ENCODE results near the gene PKDREJ. TPM values are rescaled to one million over a fixed set of nuclear protein-coding genes. Genes with fewer than 3 reads are reported as not detected.

Gene PKDREJ
- total RNA-seq, 1 donor from 2014 or later: not detected

DNA sequence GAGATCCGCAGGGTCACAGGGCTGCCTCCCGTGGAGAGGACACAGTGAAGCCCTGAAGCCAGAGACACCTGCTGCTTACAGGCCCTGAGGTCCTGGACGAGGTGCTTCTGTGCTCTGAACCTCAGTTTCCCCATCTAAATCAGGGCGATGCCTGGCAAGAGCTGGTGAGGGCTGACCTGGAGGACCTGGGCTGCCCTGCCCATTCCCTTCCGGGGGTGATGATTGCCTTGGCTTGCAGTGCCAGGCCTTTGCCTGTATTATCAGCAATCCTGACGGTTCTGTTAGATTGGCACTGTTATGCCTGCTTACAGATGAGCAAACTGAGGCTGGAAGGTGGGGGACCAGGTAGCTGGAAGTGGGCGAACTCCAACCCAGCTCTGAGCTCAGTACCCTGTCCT, 25.7 kb upstream of the PKDREJ start:
- TF ChIP-seq, protein P1, sequence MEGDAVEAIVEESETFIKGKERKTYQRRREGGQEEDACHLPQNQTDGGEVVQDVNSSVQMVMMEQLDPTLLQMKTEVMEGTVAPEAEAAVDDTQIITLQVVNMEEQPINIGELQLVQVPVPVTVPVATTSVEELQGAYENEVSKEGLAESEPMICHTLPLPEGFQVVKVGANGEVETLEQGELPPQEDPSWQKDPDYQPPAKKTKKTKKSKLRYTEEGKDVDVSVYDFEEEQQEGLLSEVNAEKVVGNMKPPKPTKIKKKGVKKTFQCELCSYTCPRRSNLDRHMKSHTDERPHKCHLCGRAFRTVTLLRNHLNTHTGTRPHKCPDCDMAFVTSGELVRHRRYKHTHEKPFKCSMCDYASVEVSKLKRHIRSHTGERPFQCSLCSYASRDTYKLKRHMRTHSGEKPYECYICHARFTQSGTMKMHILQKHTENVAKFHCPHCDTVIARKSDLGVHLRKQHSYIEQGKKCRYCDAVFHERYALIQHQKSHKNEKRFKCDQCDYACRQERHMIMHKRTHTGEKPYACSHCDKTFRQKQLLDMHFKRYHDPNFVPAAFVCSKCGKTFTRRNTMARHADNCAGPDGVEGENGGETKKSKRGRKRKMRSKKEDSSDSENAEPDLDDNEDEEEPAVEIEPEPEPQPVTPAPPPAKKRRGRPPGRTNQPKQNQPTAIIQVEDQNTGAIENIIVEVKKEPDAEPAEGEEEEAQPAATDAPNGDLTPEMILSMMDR (conservative IDR thresholded peaks at IDR 0.05; ENCODE audit: low read depth, low read length): no peak
- no peak overlapping the region for H3K4me3 ChIP-seq (ENCODE audit: low read depth, low read length)
- no peak for DNase-seq (ENCODE audit: low read depth)

DNA sequence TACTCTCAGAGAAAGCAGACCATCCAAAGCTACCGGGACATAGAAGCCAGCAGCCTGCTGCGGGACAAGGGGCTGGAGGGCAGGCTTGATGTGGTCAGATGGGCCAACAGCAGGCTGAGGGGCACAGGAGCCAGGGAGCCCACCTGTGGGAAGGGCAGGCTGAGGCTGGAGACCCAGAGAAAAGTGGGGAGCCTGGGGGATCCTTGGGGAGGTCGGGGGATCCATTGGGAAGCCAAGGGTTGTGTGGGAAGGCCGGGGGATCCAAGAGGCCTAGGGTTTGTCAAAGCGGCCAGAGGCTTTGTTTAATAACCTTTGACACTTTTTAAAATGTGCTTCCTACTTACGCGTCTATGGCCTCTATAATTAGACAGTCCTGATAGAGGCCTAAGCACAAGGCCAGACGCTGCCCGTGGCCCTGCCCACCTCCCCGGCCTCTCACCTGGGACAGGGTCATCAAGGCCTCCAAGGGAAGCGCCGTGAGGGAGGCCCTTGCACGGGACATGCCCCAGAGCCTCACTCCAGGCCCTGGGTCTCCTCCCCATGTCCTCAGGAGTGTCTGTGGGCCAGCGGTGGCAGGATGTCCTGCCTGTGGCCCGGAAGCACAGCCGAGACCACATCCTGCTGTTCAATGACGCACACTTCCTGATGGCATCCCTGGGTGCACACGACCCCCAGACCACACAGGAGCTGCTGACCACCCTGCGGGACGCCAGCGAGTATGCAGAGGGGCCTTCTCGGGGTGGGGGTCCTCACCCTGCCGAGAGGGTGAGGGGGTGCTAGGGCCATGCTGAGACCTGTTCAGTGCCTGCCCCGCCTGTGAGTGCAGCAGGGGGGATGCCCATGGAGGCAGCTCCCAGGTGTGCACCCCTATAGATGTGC, 25.0 kb upstream of the PKDREJ start:
- TF ChIP-seq, protein P1 (conservative IDR thresholded peaks at IDR 0.05; ENCODE audit: low read depth, low read length): no peak
- no peak overlapping the region for H3K4me3 ChIP-seq (ENCODE audit: low read depth, low read length)
- DNase-seq (ENCODE audit: low read depth): no peak

DNA sequence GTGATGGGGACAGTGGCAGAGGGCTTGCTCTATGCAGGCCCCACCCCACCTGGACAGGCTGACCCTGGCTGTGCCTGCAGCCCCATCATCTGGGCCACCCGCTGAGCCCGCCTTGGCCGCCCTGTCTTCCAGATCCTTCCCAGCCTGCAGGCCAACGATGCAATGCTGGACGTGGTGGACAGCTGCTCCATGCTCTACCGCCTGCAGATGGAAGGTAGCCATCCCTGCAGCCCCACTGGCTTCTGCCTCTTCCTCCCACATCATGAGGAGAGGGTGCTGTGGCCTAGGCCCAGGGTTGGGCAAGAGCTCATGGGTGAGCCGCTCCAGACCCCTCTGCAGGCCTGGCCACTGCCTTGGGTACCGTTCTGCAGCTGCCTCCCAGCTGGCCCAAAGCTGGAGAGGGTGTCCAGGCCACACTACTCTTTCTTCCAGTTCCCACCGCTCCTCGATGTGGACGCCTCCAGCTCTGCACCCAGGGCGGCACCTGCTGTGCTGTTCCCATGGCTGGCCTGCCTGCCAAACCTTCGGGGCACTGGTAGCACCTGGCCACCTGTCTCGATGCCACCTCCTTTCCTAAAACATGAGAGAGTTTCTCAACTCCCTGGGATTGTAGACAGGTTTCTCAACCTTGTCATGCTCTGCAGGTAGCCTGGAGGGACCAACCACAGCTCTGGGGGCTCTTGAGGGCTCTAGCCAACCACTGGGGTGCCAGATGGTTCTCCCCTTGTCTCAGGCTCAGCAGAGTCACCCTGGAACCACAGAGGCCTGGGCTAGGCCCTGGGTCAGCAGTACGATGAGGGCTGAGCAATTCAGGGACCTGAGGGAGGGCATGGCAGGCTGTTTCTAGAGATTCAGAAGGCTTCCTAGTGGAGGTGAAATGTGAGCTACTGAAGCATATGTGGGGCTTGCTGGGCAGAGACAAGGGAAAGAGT, 24.1 kb upstream of the PKDREJ start:
- DNase-seq (ENCODE audit: low read depth): no peak
- H3K4me3 ChIP-seq (ENCODE audit: low read depth, low read length): no peak overlapping the region
- TF ChIP-seq, protein P1 (conservative IDR thresholded peaks at IDR 0.05; ENCODE audit: low read depth, low read length): no peak

DNA sequence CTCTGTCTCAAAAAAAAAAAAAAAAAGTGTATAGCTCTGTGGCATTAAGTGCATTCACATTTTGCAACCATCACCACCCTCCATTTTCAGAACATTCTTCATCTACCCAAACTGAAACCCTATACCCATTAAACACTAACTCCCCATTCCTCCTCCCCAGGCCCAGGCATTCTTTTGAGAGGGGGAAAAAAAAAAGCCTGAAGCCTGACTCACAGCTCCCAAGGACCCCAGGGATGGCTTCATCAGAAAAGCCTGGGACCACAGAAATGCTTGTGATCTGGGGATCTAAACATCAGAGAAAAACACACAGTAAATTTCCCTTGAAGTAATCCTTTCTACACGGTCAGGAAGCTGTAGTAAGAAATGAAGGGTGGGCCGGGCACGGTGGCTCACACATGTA, 22.9 kb upstream of the PKDREJ start:
- no peak overlapping the region for H3K4me3 ChIP-seq (ENCODE audit: low read depth, low read length)
- no peak for DNase-seq (ENCODE audit: low read depth)
- TF ChIP-seq, protein P1 (conservative IDR thresholded peaks at IDR 0.05; ENCODE audit: low read depth, low read length): no peak

DNA sequence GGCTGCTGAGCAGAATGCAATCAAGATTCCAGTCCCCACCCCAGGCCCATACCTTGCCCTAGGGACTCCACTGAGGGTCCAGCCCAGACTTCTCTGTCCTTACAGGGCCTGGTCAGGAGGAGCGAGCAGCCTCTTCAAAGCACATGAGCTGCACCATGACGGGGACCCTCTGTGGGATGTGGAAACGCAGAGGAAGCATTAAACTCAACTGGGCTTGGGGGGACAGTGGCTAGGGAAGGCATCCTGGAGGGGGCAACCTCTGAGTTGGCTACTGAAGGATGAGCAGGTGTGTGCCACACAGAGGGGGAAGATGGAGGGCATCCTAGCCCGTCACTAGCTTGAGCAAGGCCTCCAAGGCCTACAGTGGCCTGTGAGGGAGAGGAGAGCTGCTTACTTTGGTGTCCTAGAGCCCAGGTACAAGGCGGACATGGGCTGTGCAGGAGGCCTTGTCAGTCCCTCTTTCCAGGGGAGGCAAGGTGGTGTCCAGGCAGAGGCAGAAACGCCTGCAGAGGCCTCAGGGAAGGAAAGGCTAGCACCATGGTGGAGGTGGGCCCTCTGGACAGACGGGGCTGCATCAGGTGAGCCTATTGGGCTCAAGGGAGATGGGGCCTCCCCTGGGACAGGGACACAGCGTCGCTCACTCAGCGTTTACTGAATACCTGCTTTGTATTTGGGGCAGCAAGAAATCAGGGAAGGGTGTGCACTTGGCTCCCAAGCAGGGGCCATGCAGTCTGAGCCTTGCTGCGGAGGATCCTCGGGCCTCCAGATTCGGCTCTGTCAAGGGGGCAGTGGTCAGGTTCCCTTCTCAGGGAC, 18.9 kb upstream of the PKDREJ start:
- DNase-seq (ENCODE audit: low read depth): no peak
- TF ChIP-seq, protein P1 (conservative IDR thresholded peaks at IDR 0.05; ENCODE audit: low read depth, low read length): no peak
- no peak overlapping the region for H3K4me3 ChIP-seq (ENCODE audit: low read depth, low read length)

DNA sequence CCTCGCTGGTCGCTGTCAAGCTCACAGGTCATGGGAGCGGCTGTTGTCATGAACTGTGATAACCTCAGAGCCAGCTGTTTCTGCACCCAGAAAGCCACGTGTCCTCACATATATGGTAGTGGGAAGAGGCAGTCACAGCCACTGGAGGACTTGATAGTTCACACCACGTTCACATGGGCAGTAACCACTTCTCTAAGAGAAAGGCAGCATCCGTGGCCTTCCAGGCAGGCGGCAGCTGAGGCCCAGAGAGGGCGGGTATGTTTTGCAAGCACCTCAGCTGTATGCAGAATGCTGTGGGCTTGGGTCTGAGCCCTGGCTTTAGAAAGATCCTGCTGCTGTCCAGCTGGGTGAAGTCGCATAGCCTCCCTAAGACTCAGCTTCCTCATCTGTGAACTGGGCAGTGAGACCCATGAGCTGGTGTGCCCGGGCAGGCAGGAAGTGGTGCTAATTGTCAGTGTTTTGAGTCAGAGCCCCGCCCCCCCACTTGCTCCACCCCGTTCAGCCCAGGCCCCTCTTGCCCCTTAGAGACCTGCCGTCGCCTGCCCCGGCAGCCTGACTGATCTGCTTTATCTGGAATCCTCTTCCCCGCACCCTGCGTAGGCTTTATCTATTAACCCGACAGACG, 18.0 kb upstream of the PKDREJ start:
- TF ChIP-seq, protein P1 (conservative IDR thresholded peaks at IDR 0.05; ENCODE audit: low read depth, low read length): no peak
- no peak overlapping the region for H3K4me3 ChIP-seq (ENCODE audit: low read depth, low read length)
- DNase-seq (ENCODE audit: low read depth): no peak

Data from epithelial cell of proximal tubule (primary cell).